Fibroblast of pulmonary artery (primary cell): Measurements from ENCODE around the gene EIF4G1.

ENCODE experiments used
- DNase-seq: peaks from one replicate; pipeline ENCODE4 v3.0.0-alpha.2; 2010; ENCODE audit warnings: low read depth
- H3K4me3 ChIP-seq: replicated peaks from 2 replicates; pipeline ENCODE4 v1.5.1; 2011; ENCODE audit warnings: low read depth, mild to moderate bottlenecking, control low read depth, low read length, moderate library complexity
- CTCF ChIP-seq: IDR thresholded peaks from 2 replicates; pipeline ENCODE4 v1.5.1; 2011; ENCODE audit warnings: mild to moderate bottlenecking, control low read depth, low read length, inconsistent platforms; ENCODE audit errors: missing control alignments

Gene EIF4G1

GRCh38 chr3:184346480-184347190 is 32.2 kb downstream of the EIF4G1 start:
- DNase-seq: no peak
- TF ChIP-seq CTCF: no peak
- no peak overlapping the region for H3K4me3 ChIP-seq

GRCh38 chr3:184347321-184348056 is 33.1 kb downstream of the EIF4G1 start:
- no peak overlapping the region for H3K4me3 ChIP-seq
- peak; percentile 47 for DNase-seq
- TF ChIP-seq CTCF: no peak

- H3K4me3 ChIP-seq: no peak overlapping the region
- TF ChIP-seq CTCF: no peak
- DNase-seq: no peak
Measured at GRCh38 chr3:184348057-184348382, 33.6 kb downstream of the EIF4G1 start.

GRCh38 chr3:184349563-184350470 is 35.4 kb downstream of the EIF4G1 start:
- TF ChIP-seq CTCF: no peak
- DNase-seq: no peak
- no peak overlapping the region for H3K4me3 ChIP-seq

GRCh38 chr3:184350618-184351017 is 36.2 kb downstream of the EIF4G1 start:
- no peak overlapping the region for H3K4me3 ChIP-seq
- TF ChIP-seq CTCF: no peak
- no peak for DNase-seq

GRCh38 chr3:184351511-184352148 is 37.2 kb downstream of the EIF4G1 start:
- no peak for TF ChIP-seq CTCF
- no peak overlapping the region for H3K4me3 ChIP-seq
- DNase-seq: no peak
